HUDEP-2 (cell line): ENCODE data around the gene SCNN1G.
A peak's percentile ranks its signal among the peaks of the same experiment; 100 is the strongest.
"Not testable (repeated sequence)": the region's sequence is repeated elsewhere in the genome, so short reads cannot be mapped to it uniquely, and the experiment has no call there.

Source experiments
- DNase-seq, 76 experiments: peaks; one replicate each; lab custom pipeline; 2025; ENCODE audit not compliant: unreplicated experiment in 76 of 76; lab: John Stamatoyannopoulos, UW

SCNN1G gene, protein sequence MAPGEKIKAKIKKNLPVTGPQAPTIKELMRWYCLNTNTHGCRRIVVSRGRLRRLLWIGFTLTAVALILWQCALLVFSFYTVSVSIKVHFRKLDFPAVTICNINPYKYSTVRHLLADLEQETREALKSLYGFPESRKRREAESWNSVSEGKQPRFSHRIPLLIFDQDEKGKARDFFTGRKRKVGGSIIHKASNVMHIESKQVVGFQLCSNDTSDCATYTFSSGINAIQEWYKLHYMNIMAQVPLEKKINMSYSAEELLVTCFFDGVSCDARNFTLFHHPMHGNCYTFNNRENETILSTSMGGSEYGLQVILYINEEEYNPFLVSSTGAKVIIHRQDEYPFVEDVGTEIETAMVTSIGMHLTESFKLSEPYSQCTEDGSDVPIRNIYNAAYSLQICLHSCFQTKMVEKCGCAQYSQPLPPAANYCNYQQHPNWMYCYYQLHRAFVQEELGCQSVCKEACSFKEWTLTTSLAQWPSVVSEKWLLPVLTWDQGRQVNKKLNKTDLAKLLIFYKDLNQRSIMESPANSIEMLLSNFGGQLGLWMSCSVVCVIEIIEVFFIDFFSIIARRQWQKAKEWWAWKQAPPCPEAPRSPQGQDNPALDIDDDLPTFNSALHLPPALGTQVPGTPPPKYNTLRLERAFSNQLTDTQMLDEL

DNA sequence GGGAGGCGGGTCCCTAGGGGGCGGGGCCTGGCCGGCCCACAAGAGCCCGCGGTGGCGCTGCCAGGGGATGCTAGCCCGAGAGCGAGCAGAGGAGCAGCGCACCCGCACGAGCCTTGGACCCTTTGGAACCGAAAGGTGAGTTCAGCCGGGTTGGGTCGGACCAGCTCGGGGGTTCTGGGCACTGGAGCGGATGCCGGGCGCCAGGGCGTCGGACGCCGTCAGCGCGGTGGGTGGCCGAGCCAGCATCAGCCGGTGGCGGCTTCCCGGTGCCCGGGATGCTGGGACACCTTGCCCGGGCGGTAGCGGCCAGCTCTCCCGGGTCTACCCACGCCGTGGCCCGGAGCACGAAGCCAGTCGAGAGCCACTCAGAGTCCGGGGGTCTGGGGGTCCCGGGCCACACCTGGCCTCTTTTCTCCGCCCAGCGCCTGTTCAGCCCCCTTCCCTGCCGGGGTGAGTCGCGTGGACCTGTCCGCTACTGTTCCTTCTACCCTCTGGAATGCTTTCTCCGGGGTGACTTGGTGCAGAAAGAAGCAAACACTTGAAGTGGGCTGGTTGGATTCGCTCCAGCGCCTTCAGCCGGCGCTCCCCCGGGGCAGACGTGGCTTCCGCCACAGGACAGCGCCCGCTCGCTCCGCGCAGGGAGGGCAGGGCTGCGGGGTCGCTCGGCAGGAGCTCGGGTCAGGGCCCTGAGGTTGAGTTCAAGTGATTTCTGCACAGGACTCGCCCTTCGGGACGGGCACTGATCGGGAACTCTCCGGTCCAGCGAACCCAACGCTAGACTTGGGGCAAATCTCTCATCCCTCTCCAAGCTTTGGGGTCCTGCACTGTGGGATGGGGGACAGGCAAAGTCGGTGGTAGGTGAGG lies at the start of gene SCNN1G:
Gene SCNN1G, plus strand, starts transcription at position 67 of the 864 bp plus-strand sequence. CDS start 3,527 bp downstream, outside the sequence.
- DNase-seq: no peak

DNA sequence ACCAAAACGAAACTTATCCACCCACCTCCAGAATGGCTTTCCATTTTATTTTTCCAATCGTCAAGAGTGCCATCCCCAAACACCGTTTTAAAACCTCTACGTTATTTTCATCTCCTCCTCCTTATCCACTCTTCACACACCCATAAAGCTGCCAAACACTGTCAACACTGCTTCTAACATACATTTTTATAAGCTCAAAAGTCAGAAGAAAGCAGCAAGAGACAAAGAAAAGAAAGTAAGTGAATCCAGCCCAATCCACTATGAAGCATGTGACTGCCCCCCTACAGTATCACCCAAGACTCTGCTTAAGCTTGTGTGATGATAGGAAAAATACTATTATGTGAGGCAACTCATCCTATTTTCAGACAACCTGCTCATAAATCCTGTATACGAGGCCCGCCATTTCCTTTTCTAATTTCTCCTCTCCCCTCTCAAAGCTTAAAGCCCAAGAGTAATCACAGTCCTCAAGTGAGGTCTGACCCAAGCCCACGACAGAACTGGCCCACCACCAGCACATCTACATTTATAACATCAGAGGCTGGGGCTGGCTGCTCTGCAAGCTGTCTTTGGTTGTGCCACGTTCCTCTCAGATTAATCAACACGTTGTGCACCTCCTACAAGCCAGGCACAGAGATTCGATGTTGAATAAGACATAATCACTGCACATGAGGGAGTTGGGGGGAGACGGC lies 49.6 kb upstream of the SCNN1G start:
- DNase-seq: no peak

DNA sequence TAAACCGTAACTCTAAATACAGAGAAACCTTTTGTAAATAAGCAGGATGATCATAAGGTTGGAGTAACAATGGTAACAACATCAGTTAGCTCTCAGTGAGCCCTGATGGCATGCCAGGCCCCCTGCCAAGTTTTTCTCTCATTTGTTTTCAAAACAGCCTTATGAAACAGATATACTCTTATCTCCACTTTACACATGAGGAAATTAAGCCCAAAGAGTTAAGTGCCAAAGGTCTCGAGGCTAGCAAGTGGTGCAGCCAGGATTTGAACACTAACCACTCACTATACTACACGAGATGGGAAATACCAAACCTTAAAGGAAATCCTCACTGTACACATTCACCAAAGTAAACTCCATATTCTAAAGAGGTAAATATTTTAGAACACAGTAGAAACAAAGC lies 48.3 kb upstream of the SCNN1G start:
- peak in 73 of 76 experiments; percentile 21 to 93 (median 82) for DNase-seq

DNA sequence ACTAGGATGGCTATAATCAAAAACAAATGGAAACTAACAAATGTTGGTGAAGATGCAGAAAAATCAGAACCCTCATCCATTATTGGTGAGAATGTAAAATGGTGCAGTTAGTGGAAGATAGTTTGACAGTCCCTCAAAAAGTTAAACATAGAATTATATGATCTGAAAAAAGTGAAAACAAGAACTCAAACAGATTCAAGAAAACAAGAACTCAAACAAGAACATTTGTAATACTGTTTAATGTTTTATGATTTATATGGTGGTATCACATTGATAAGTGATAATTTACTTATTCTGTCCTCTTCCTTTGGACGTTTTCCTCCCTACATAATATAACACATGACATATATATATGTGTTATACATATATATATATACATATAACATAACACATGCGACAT lies 45.3 kb upstream of the SCNN1G start:
- no peak for DNase-seq

DNA sequence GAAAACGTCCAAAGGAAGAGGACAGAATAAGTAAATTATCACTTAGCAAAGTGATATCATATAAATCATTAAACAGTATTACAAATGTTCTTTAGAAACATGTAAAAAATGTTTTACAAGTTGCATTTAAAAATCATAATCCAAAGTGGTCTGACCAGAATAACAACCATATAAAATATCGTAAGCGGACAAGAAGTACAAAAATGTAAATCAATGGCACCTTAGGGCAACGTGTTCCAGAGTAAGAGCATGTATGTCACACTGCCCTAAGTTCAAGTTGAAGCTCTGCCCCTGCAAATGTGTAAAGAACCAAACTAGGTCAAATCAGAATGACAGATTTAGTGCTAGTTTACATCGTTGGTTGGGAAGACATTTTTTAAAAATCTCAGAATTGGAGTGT lies 44.7 kb upstream of the SCNN1G start:
- no peak for DNase-seq

DNA sequence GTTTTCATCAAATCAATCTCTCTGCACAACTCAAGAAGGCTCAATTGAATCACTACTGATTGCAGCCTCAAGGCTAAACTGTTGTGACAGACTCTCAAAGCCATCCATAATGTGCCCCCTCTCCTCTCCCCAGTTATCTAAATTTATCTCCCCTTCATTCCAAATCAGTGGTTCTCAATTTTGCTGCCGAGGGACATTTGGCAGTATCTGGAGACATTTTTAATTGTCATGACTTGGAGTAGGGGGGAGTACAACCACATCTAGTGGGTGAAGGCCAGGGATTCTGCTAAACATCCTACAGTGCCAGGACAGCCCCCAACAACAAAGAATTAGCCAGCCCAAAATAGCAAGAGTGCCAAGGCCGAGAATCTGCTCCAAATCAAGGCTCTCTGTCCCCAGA lies 42.4 kb upstream of the SCNN1G start:
- no peak for DNase-seq

DNA sequence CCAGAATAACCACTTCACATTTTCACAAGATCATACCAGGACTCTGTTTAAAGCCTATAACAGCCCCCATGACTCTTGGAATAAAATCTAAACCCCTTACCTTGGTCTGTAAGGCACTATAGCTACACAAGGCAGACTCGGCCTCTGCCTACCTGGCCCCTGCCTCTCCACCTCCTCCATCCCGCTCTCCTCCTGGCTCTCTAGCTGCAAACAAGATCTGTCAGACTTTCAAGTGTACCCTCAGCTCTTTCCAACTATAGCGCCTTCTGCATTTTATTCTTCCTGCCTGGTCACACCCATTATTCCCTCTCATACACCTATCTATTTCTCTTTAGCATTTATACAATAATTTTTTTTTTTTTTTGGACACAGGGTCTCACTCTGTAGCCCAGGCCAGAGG lies 41.5 kb upstream of the SCNN1G start:
- DNase-seq: no peak

DNA sequence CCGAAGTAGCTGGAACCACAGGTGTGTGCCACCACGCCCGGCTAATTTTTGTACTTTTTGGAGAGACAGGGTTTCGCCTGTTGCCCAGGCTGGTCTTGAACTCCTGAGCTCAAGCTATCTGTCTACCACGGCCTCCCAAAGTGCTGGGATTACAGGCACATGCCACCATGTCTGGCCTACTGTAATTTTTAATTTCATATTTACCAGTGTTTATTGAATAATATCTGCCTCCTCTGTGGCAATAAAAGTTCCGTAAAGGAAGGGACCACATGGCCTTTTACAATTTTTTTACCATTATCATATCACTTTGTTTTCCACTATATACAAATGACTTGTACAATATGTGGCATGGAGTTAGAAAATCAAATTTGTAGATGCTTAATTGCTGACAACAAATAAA lies 41.0 kb upstream of the SCNN1G start:
- no peak for DNase-seq

DNA sequence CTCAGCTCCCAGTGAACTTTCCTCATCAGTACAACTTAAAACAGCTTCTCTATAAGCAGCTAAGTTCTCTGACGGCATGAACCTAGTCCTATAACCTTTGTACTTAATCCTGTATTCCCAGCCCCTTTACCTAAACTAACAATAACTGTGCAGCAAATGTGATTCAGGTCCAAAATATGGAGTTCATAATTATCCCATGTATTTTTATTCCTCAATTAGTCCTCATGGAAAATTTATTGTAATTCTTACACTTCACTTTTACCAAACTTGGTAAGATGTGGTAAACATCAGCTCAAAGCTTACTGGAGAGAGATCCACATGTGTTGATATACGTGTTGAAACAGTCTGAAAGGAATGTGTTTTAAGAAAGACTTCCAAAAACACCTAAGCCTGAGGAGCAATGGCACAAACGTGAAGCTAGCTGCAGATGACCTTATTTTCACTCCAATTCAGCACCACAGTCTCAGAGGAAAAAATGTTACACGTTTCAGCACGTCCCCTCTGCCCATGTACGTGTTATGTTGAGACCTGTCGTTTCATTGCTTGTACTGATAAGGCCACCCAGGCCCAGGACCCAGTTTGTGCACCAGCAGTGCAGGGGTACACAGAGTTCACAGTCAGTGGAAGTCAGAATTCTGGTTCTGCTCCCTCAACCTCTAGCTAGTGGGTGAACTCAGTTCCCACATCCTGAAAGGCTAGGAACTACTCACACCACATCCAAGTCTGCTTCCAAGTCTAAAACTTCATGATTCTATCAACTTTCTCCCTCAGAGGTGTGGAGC lies 40.4 kb upstream of the SCNN1G start:
- no peak for DNase-seq

DNA sequence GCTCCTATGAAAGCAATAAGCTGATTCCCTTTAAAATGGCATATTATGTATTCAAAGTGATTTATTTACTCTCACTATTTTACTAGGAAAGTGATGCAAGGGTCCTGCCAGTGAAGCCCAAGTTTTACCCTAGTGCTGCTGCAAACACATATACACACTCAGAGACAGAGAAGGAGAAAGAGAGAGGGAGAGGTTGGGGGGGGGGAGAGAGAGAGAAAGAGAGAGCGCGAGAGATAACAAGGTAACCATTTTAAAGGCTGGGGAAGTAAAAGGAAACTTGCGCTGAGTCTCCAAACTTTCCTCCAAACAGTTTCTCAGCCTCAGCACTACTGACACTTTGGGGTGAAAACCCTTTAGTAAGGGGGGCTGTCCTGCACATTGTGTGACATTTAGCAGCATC lies 39.2 kb upstream of the SCNN1G start:
- DNase-seq: no peak

DNA sequence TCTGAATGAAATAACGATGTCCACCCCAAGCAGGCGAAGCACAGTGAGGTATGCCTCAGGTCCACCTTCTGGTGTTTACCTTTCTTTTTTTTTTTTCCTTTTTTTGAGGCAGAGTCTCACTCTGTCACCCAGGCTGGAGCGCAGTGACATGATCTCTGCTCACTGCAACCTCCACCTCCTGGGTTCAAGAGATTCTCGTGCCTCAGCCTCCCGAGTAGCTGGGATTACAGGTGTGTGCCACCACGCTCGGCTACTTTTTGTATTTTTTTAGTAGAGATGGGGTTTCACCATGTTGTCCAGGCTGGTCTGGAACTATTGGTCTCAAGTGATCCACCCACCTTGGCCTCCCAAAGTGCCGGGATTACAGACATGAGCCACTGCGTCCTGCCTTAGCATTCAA lies 38.2 kb upstream of the SCNN1G start:
- not testable (repeated sequence) for DNase-seq

DNA sequence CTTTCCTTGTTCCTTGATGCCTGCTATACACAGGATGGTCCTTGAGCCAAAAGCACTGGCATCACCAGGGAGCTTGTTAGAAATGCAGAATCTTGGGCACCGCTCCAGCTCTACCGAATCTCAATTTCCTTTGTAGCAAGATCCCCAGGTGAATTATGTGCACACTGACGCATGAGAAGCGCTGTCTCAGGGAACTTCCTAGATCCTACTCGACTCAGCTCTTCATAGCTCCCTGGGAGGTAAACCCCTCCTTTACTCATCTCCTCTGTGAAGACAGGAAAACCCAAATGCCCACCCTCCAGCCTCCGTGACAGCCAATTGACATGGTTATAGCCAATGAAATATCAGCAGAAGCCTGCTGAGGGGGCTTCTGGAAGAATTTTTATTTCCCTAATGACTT lies 37.4 kb upstream of the SCNN1G start:
- DNase-seq: no peak

DNA sequence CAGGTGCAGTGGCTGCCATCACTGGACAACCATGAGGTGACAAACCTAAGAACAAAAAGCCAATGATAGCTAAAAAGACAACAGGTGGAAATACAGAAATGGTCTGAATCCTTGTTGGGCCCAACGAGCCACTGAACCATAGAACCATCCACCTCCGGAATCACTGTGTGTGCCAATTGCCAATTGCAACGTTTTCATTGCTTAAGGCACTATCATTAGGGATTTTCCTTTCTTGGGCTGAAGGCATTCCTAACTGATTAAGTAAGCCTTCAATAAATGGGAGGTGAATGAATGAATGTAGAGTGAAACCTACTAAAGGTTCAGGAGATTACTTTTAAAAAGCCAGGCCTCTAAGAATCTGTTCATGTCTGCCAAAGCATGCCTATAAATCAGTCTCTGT lies 36.9 kb upstream of the SCNN1G start:
- no peak for DNase-seq

DNA sequence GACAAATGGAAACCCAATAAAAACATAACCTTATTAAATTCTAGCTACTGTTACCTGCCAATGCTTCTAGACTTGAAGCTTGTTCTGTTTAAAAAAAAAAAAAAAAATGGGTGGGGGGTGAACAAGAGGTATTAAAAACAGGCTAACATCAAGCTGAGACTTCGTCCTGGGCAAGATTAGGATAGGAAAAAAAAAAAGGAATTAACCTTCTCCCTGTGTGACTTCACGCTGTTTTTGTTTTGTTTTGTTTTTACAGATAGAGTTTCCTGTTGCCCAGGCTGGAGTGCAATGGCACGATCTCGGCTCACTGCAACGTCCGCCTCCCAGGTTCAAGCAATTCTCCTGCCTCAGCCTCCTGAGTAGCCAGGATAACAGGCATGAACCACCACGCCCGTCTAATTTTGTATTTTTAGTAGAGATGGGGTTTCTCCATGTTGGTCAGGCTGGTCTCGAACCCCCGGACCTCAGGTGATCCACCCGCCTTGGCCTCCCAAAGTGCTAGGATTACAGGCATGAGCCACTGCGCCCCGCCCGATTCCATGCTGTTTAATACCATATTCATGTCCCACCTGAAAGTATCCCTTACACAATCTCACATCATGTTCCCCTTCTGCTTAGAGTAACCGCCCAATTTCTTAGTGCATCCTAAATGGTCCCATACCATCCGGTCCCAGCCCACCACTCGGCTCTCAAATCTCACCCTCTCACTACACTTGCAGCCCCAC lies 35.5 kb upstream of the SCNN1G start:
- DNase-seq: no peak

DNA sequence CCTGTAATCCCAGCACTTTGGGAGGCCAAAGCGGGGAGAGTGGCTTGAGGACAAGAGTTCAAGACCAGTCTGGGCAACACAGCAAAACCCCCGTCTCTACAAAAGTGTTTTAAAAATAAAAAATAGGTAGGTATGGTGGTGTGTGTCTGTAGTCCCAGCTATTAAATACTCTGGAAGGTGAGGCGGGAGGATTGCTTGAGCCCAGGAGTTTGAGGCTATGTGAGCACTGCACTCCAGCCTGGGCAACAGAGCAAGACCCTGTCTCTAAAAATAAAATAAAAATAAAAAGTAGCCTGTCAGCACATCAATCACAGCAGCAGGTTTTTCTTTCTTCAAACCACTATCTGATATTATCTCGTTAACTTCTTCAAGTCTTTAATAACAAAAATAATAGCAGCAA lies 34.9 kb upstream of the SCNN1G start:
- no peak for DNase-seq

DNA sequence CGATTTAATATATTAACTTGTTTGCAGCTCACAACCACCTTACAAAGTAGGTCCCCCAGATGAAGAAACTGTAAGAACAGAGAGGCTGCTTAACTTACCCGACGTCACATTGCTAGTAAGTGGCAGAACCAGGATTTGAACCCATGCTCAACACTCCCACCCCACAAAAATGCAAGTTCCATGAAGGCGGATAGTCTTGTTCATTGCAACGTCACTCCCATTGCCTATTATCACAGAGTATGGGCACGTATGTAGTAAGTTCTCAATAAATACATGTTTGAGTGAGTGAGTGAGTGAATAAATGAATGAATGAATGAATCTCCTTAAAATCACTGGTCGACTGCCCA lies 34.4 kb upstream of the SCNN1G start:
- DNase-seq: peak in 2 of 76 experiments; percentile 42 to 43

DNA sequence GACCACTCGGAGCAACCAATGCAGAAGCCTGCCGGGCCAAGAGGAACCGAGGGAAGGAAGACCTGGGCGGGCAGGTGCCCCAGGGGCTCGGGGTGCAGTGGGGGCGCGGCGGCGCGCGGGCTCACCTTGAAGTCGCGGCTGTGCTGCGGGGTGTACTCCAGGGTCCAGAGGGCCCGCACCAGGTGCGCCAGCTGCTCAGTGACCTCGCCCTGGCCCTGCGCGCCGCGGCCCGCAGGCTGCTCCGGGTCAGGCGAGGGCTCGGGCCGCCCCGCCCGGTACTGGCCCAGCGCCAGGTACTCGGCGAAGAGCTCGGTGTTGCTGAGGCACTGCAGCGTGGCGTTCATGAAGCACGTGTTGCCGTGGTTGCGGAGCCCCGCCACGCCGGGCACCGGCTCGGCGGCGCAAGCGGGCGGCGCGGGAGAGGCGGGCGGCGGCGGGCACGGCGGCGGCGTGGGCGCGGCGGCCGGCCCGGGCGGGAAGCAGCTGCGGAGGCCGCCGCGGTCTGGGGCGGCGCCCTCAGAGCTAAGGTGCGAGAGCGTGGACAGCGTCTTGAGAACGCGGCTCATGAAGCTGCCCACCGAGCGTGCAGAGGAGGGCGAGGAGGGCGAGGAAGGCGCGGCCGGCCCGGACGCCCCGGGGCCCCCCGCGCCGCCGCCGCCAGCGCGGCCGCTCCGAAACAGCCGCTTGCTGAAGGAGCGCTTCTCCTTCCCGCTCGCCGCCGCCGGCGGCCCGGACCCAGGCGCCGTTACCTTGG lies 33.9 kb upstream of the SCNN1G start:
- peak in 67 of 76 experiments; percentile 7 to 76 (median 53) for DNase-seq

DNA sequence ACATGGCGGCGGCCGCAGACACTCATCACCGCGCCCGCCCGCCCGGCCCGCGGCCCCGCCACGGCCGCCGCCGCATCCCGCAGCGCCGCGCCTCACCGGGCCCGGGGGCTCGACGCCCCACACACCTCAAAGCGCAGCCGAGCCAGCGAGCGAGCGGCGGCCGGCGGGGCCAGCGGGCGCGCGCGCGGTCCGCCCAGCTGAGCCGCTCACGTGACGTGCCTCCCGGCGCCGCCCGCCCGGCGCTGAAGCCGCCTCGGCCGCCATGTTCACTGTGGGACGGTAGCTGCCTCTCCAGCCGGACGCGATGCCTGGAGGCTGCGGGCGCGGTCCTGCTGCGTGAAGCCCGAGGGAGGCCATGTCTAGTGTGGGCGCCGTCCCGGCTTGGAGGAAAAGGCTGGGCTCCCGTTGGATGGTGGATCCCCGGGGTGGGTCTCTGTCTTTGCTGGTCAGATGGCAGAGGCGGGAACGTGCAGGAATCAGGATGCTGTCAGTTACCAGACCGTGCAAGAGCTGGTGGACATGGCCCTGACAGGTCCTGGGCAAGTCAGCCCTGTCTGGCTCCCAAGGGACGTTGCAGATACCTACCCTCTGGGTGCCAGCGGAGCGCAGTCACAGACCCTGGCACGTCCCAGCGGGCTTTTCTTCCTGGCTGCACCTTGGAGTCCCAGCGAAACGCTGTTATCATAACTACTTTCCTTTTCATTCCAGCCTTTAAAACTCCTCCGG lies 33.1 kb upstream of the SCNN1G start, which contains the start of gene USP31:
Gene USP31, minus strand, starts transcription at position 186 of the 726 bp plus-strand sequence. Its CDS starts 182 bp downstream, at position 4.
- peak in 74 of 76 experiments; percentile 40 to 95 (median 87) for DNase-seq
